Calu3 (cell line): ENCODE results near the gene LSM14A. TPM values are rescaled to one million over a fixed set of nuclear protein-coding genes. Genes with fewer than 3 reads are reported as not detected.
A peak's percentile ranks its signal among the peaks of the same experiment; 100 is the strongest.

Experiments
- BruUV-seq: library from RNA; stranded (reverse); fragments of 400-500 nt; replicated peaks from 2 replicates; lab custom pipeline; 2021; lab: Mats Ljungman, UMichigan
- CTCF ChIA-PET: fragments of 300-600 bp; sonication (Branson Sonifier 250); formaldehyde crosslinking; loops from one replicate; lab custom pipeline; 2022; ENCODE audit warnings: antibody characterized with exemption; lab: Charles Lee
- DNase-seq: peaks from one replicate; pipeline ENCODE4 v3.0.0; 2022
- H3K27ac Mint-ChIP-seq: one replicate; pipeline ENCODE4 v1.8.0; 2022; ENCODE audit warnings: mixed read lengths; ENCODE audit not compliant: unreplicated experiment
- H3K27me3 Mint-ChIP-seq: one replicate; pipeline ENCODE4 v1.8.0; 2022; ENCODE audit warnings: mixed read lengths; ENCODE audit not compliant: unreplicated experiment
- H3K36me3 Mint-ChIP-seq: one replicate; pipeline ENCODE4 v1.8.0; 2022; ENCODE audit warnings: mild to moderate bottlenecking, moderate library complexity, mixed read lengths; ENCODE audit not compliant: insufficient read depth, unreplicated experiment
- H3K4me1 Mint-ChIP-seq: one replicate; pipeline ENCODE4 v1.8.0; 2022; ENCODE audit warnings: mild to moderate bottlenecking, low read depth, mixed read lengths; ENCODE audit not compliant: unreplicated experiment
- H3K4me3 Mint-ChIP-seq: one replicate; pipeline ENCODE4 v1.8.0; 2022; ENCODE audit warnings: mild to moderate bottlenecking, low read depth, moderate library complexity, mixed read lengths; ENCODE audit not compliant: unreplicated experiment
- H3K9me3 Mint-ChIP-seq: one replicate; pipeline ENCODE4 v1.8.0; 2022; ENCODE audit warnings: low read depth, mixed read lengths; ENCODE audit not compliant: unreplicated experiment
- CTCF ChIP-seq: fragments of 200-600 bp; IDR thresholded peaks from one replicate; pipeline ENCODE4 v1.8.0; 2022; ENCODE audit warnings: antibody characterized with exemption; ENCODE audit not compliant: unreplicated experiment
- intact Hi-C: fragments of 100-400 bp; cut with micrococcal nuclease; formaldehyde crosslinking; loops from one replicate; pipeline ENCODE4 v1.10.0; 2022; ENCODE audit not compliant: unreplicated experiment
- total RNA-seq: library from RNA; stranded (reverse); gene quantifications from 2 replicates; pipeline ENCODE4 v1.2.3, GENCODE V29; 2022

LSM14A gene
- total RNA-seq, 1 experiment from 2014 or later = 131 TPM

- CTCF ChIA-PET = interaction anchor here (0.7 to 1.2 kb wide), 3 partner anchors 16 to 36 kb away, joined by 3 read pairs; no protein-coding TSS in a partner anchor
These were observed 52.8 kb downstream of the LSM14A start for GRCh38 chr19:34224996-34225658.

GRCh38 chr19:34225659-34226015 lies 53.3 kb downstream of the LSM14A start:
- H3K4me1 Mint-ChIP-seq = peaks cover 29% of the 10 kb centered on the region
- no peak overlapping the region for H3K27ac Mint-ChIP-seq
- no TSS peak for BruUV-seq
- DNase-seq = no peak
- intact Hi-C loops = no loop called here
- no peak for TF ChIP-seq CTCF
- CTCF ChIA-PET = interaction anchor here (0.7 to 1.2 kb wide), 3 partner anchors 16 to 36 kb away, joined by 3 read pairs; no protein-coding TSS in a partner anchor
- peaks cover 60% of the 10 kb centered on the region for H3K36me3 Mint-ChIP-seq
- no peaks in the 10 kb centered on the region for H3K27me3 Mint-ChIP-seq
- H3K9me3 Mint-ChIP-seq = no peaks in the 10 kb centered on the region
- H3K4me3 Mint-ChIP-seq = no peak overlapping the region

More at GRCh38 chr19:34224996-34225658, 52.8 kb downstream of the LSM14A start:
- no TSS peak for BruUV-seq
- Mint-ChIP-seq H3K27me3 (no peaks in the 10 kb centered on the region), H3K27ac (peak overlapping the region; percentile 4), H3K4me1 (peaks cover 29% of the 10 kb centered on the region), H3K36me3 (peaks cover 64% of the 10 kb centered on the region), H3K4me3 (no peak overlapping the region), H3K9me3 (no peaks in the 10 kb centered on the region)
- intact Hi-C loops = no loop called here
- no peak for TF ChIP-seq CTCF
- no peak for DNase-seq

GRCh38 chr19:34226036-34226435 lies 53.7 kb downstream of the LSM14A start:
- intact Hi-C loops = no loop called here
- H3K27me3 Mint-ChIP-seq = no peaks in the 10 kb centered on the region
- H3K4me1 Mint-ChIP-seq = peaks cover 30% of the 10 kb centered on the region
- no peak for TF ChIP-seq CTCF
- H3K36me3 Mint-ChIP-seq = peaks cover 56% of the 10 kb centered on the region
- CTCF ChIA-PET = interaction anchor here (0.7 to 1.2 kb wide), 3 partner anchors 16 to 36 kb away, joined by 3 read pairs; no protein-coding TSS in a partner anchor
- no TSS peak for BruUV-seq
- no peaks in the 10 kb centered on the region for H3K9me3 Mint-ChIP-seq
- no peak overlapping the region for H3K27ac Mint-ChIP-seq
- H3K4me3 Mint-ChIP-seq = no peak overlapping the region
- DNase-seq = no peak

- CTCF ChIA-PET = no interaction called here
- H3K4me1 Mint-ChIP-seq = peaks cover 48% of the 10 kb centered on the region
- intact Hi-C loops = no loop called here
These were observed 56.0 kb downstream of the LSM14A start for GRCh38 chr19:34228347-34228746.

More at GRCh38 chr19:34228347-34228746, 56.0 kb downstream of the LSM14A start:
- no peak for TF ChIP-seq CTCF
- Mint-ChIP-seq H3K27ac (no peak overlapping the region), H3K36me3 (peaks cover 55% of the 10 kb centered on the region), H3K27me3 (no peaks in the 10 kb centered on the region), H3K4me3 (no peak overlapping the region), H3K9me3 (no peaks in the 10 kb centered on the region)
- DNase-seq = no peak
- no TSS peak for BruUV-seq
